Ascending aorta (tissue), 2 donors: ENCODE measurements around the gene BMAL2. TPM values are rescaled to one million over a fixed set of nuclear protein-coding genes. Genes with fewer than 3 reads are reported as not detected.

Experiments
- DNase-seq, 2 donors: peaks; one replicate each; pipeline ENCODE4 v3.0.0-alpha.2; 2019; ENCODE audit warnings: low spot score in 2 of 2
- H3K27ac ChIP-seq, 2 donors: fragments of 200-600 bp; sonication (generic); one replicate each; pipeline ENCODE4 v1.5.1; 2016 to 2017; ENCODE audit warnings: mild to moderate bottlenecking in 1 of 2
- H3K27me3 ChIP-seq: fragments of 200-600 bp; sonication (generic); one replicate; pipeline ENCODE4 v1.5.1; 2017
- H3K36me3 ChIP-seq, 2 donors: fragments of 200-600 bp; sonication (generic); one replicate each; pipeline ENCODE4 v1.5.1; 2016
- H3K4me1 ChIP-seq, 2 donors: fragments of 200-600 bp; sonication (generic); one replicate each; pipeline ENCODE4 v1.5.1; 2016 to 2017; ENCODE audit warnings: mild to moderate bottlenecking in 1 of 2
- H3K4me3 ChIP-seq, 2 donors: fragments of 200-600 bp; sonication (generic); one replicate each; pipeline ENCODE4 v1.5.1; 2016 to 2017; ENCODE audit warnings: mild to moderate bottlenecking in 1 of 2
- H3K9me3 ChIP-seq, 2 donors: fragments of 200-600 bp; sonication (generic); one replicate each; pipeline ENCODE4 v1.5.1; 2016
- intact Hi-C: fragments of 100-400 bp; cut with DNase I; formaldehyde crosslinking; loops from one replicate; pipeline ENCODE4 v1.15.1; 2023
- total RNA-seq: library from RNA; depleted of rRNA; stranded (reverse); fragments of >200 nt; gene quantifications from one replicate; pipeline ENCODE4 v1.1.0, GENCODE V29; 2016
- TF ChIP-seq, protein P1 (sequence below), 3 experiments: fragments of 200-600 bp in 2 of 3; fragments of 450-650 bp in 1 of 3; sonication (generic) in 2 of 3; IDR thresholded peaks; one replicate each; pipeline ENCODE4 v1.5.1; 2016 to 2019; ENCODE audit warnings: antibody characterized with exemption in 3 of 3, mild to moderate bottlenecking in 1 of 3, moderate library complexity in 1 of 3

BMAL2 gene, protein sequence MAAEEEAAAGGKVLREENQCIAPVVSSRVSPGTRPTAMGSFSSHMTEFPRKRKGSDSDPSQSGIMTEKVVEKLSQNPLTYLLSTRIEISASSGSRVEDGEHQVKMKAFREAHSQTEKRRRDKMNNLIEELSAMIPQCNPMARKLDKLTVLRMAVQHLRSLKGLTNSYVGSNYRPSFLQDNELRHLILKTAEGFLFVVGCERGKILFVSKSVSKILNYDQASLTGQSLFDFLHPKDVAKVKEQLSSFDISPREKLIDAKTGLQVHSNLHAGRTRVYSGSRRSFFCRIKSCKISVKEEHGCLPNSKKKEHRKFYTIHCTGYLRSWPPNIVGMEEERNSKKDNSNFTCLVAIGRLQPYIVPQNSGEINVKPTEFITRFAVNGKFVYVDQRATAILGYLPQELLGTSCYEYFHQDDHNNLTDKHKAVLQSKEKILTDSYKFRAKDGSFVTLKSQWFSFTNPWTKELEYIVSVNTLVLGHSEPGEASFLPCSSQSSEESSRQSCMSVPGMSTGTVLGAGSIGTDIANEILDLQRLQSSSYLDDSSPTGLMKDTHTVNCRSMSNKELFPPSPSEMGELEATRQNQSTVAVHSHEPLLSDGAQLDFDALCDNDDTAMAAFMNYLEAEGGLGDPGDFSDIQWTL
- 5.6 TPM for total RNA-seq

DNA sequence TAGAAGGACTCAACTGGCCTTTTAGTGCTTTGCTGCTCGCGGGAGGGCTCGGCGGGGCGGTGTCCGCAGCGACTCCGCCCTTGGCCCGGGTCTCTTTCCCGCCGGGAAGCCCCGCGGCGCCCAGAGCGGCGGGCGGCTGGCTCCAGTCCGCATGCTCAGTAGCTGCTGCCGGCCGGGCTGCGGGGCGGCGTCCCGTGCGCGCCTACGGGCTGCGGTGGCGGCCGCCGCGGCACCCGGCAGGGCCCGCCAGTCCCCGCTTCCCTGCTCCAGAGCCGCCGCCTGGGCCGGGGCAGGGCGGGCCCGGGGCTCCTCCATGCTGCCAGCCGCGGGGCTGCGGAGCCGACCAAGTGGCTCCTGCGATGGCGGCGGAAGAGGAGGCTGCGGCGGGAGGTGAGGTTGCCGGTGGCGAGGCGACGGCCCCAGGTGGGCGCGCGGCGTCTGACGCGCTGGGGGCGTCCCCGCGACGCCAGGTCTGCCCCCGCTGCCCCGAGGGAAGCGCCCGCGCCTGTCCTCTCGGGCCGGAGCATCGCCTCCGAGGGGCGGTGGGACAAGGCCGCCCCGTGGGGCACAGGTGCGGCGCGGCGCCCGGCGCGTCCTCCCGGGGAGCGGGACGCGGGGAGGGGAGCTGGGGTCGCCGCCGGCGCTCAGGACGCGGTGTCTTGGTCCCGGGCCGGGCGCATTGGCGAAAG, at the start of gene BMAL2:
BMAL2 (plus strand) TSS at position 123 of the 689 bp plus-strand sequence; CDS start at position 360, 237 bp downstream.
- intact Hi-C loops, result loop anchor here (5.0 to 10.0 kb wide), 4 partner anchors 192 to 396 kb away; partner anchors contain the start of genes FGFR1OP2, INTS13 and PPFIBP1
- peak in 1 of 2 donors; percentile 69 for DNase-seq
- H3K27ac ChIP-seq, result peak within 1 kb of the TSS; percentile 14 to 60

DNA sequence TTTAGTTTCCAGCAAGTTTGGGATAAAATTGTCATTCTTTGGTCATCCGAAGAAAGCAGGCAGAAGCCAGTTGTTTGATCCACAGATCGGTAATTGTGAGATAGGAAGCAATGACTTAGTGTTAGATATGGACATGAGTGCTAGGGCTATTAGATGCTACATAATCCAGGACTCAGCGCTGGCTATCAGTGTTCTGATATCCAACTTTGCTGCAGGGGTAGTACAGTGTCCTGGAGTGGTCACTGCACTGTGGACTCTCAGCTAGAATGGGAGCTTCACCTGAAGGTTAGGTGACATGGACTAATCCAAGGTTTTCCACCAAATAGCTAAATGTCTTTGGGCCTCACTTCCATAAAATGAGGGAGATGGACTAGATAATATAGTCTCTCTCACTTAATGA, 48.6 kb upstream of the BMAL2 start:
- no peak for DNase-seq
- Histone ChIP-seq H3K4me1 (peaks cover 0 to 63% of the 10 kb centered on the region in 2 donors), H3K36me3 (peaks cover 0 to 4% of the 10 kb centered on the region in 2 donors), H3K27ac (peak overlapping the region; percentile 84 to 90), H3K9me3 (no peaks in the 10 kb centered on the region), H3K27me3 (no peaks in the 10 kb centered on the region), H3K4me3 (no peak overlapping the region)
- TF ChIP-seq, protein P1, sequence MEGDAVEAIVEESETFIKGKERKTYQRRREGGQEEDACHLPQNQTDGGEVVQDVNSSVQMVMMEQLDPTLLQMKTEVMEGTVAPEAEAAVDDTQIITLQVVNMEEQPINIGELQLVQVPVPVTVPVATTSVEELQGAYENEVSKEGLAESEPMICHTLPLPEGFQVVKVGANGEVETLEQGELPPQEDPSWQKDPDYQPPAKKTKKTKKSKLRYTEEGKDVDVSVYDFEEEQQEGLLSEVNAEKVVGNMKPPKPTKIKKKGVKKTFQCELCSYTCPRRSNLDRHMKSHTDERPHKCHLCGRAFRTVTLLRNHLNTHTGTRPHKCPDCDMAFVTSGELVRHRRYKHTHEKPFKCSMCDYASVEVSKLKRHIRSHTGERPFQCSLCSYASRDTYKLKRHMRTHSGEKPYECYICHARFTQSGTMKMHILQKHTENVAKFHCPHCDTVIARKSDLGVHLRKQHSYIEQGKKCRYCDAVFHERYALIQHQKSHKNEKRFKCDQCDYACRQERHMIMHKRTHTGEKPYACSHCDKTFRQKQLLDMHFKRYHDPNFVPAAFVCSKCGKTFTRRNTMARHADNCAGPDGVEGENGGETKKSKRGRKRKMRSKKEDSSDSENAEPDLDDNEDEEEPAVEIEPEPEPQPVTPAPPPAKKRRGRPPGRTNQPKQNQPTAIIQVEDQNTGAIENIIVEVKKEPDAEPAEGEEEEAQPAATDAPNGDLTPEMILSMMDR (IDR thresholded peaks at IDR 0.05), result no peak
- intact Hi-C loops, result no loop called here

More for the DNA sequence above, at the start of gene BMAL2:
- TF ChIP-seq, protein P1 (IDR thresholded peaks at IDR 0.05), result no peak
- Histone ChIP-seq H3K4me3 (peak within 1 kb of the TSS; percentile 86 to 89), H3K9me3 (no peaks in the 10 kb centered on the region), H3K36me3 (peaks cover 0 to 2% of the 10 kb centered on the region in 2 donors), H3K27me3 (no peaks in the 10 kb centered on the region), H3K4me1 (peaks cover 0 to 18% of the 10 kb centered on the region in 2 donors)

DNA sequence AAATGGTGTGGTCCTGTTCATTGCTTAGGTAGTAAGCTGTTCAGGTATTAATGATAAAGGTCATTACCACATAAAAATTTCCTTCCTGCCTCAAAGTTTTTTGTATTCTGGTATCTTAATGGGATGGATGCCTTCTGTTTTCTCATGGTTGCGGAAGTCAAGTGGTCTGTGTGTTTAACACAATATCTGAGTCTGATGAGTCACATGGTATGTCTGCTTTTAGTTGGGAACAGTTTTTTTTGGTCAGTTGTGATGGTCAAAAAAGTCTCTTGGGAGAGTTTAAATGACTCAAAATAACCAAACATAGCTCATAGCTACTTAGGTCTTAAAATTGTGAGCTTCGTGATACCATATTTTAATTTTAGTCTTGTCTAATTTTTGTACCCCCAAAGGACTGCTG, 47.9 kb upstream of the BMAL2 start:
- H3K4me3 ChIP-seq, result peak overlapping the region; percentile 12 to 16
- no peak for DNase-seq
- intact Hi-C loops, result loop anchor here (5.0 kb wide), 1 partner anchor 37 kb away; no protein-coding TSS in a partner anchor
- H3K27ac ChIP-seq, result peak overlapping the region; percentile 84 to 90
- H3K9me3 ChIP-seq, result no peaks in the 10 kb centered on the region
- H3K36me3 ChIP-seq, result peaks cover 0 to 4% of the 10 kb centered on the region in 2 donors
- H3K4me1 ChIP-seq, result peaks cover 0 to 65% of the 10 kb centered on the region in 2 donors
- no peaks in the 10 kb centered on the region for H3K27me3 ChIP-seq
- TF ChIP-seq, protein P1 (IDR thresholded peaks at IDR 0.05), result no peak

DNA sequence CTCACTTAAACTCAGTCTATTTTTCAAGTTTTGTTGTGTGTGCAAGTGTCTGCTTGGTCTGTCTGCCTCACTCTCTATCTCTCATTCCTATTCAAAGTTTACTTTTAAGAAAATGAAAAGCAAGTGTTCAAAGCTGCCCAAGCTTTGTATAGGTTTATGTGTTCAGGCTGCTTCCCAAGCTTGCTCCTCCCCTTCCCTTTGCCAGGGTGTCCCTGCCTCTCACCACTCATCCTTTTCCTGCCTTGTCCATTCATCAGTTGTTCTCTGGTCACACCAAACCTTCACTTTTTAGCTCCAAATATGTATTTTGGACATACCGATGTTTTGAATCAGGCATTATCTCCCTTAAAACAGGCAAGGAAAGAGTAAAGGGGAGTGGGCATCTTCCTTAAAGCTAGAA, 47.2 kb upstream of the BMAL2 start:
- Histone ChIP-seq H3K4me3 (peak overlapping the region; percentile 12 to 16), H3K27me3 (no peaks in the 10 kb centered on the region), H3K9me3 (no peaks in the 10 kb centered on the region), H3K27ac (peak overlapping the region; percentile 84 to 90), H3K36me3 (peaks cover 0 to 4% of the 10 kb centered on the region in 2 donors), H3K4me1 (peaks cover 0 to 66% of the 10 kb centered on the region in 2 donors)
- intact Hi-C loops, result loop anchor here (5.0 kb wide), 1 partner anchor 38 kb away; no protein-coding TSS in a partner anchor
- TF ChIP-seq, protein P1 (IDR thresholded peaks at IDR 0.05), result no peak
- DNase-seq, result no peak

DNA sequence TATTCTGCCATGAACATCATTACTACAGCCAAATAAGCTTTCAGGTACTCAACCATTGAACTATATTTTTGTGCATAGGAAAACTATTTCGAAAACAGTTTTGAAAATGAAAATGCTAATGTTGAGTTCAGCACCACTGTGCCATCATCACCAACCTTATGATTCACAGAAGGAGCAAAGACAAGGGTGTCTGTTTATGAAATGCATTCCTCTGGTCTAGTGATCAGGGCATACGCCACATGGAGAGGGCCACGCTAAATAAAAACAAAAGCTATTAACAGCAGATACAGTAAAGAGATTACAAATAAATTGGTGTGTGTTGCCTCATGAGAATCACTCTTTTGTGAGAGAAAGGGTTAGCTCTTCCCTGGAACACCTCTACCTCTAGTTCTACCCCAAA, 43.2 kb upstream of the BMAL2 start:
- no peak for DNase-seq
- H3K36me3 ChIP-seq, result no peaks in the 10 kb centered on the region
- intact Hi-C loops, result loop anchor here (5.0 kb wide), 1 partner anchor 42 kb away; no protein-coding TSS in a partner anchor
- H3K27me3 ChIP-seq, result no peaks in the 10 kb centered on the region
- peak overlapping the region; percentile 58 to 90 for H3K27ac ChIP-seq
- H3K4me3 ChIP-seq, result no peak overlapping the region
- no peaks in the 10 kb centered on the region for H3K9me3 ChIP-seq
- TF ChIP-seq, protein P1 (IDR thresholded peaks at IDR 0.05), result no peak
- peaks cover 14 to 74% of the 10 kb centered on the region in 2 donors for H3K4me1 ChIP-seq
